GM13976 (cell line): ENCODE measurements around the gene CRK.
"Not testable (repeated sequence)": the region's sequence is repeated elsewhere in the genome, so short reads cannot be mapped to it uniquely, and the experiment has no call there.

Experiments used
- DNase-seq: peaks from one replicate; pipeline ENCODE4 v3.0.0; 2012; ENCODE audit warnings: low spot score
- CTCF ChIP-seq: IDR thresholded peaks from 2 replicates; pipeline ENCODE4 v1.5.1; 2012; ENCODE audit warnings: borderline replicate concordance, mild to moderate bottlenecking; ENCODE audit not compliant: insufficient read depth; ENCODE audit errors: extremely low read depth, missing control alignments, control extremely low read depth
- in situ Hi-C: fragments of 300-500 bp; cut with MboI; formaldehyde crosslinking; loops from one replicate; pipeline ENCODE4 v1.12.0; 2022; ENCODE audit warnings: low sequenced_read_pairs, mixed read lengths, inconsistent platforms; ENCODE audit not compliant: unreplicated experiment

Gene CRK

GRCh38 chr17:1423456-1424135 lies 32.4 kb downstream of the CRK start:
- DNase-seq, result no peak
- no peak for TF ChIP-seq CTCF

GRCh38 chr17:1422885-1423284 lies 33.1 kb downstream of the CRK start:
- in situ Hi-C loops, result no loop called here
- DNase-seq, result no peak
- TF ChIP-seq CTCF, result no peak

More at GRCh38 chr17:1423456-1424135, 32.4 kb downstream of the CRK start:
- in situ Hi-C loops, result no loop called here

GRCh38 chr17:1421470-1421869 lies 34.6 kb downstream of the CRK start:
- in situ Hi-C loops, result no loop called here
- no peak for DNase-seq
- no peak for TF ChIP-seq CTCF

GRCh38 chr17:1420981-1421380 lies 35.1 kb downstream of the CRK start:
- in situ Hi-C loops, result no loop called here
- no peak for DNase-seq
- TF ChIP-seq CTCF, result no peak

GRCh38 chr17:1420163-1420562 lies 35.9 kb downstream of the CRK start:
- no peak for DNase-seq
- TF ChIP-seq CTCF, result no peak
- in situ Hi-C loops, result no loop called here

DNA sequence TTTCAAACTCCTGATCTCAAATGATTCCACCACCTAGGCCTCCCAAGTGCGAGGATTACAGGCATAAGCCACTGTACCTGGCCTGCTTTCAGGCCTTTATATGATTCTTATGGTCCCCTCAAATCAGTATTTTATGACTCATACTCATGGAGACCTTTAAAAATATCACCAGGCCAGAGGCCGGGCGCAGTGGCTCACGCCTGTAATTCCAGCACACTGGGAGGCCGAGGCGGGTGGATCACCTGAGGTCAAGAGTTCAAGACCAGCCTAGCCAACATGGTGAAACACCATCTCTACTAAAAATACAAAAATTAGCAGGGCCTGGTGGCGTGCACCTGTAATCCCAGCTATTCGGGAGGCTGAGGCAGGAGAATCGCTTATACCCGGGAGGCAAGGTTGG lies 37.6 kb downstream of the CRK start:
- in situ Hi-C loops, DNase-seq: not testable (repeated sequence)

DNA sequence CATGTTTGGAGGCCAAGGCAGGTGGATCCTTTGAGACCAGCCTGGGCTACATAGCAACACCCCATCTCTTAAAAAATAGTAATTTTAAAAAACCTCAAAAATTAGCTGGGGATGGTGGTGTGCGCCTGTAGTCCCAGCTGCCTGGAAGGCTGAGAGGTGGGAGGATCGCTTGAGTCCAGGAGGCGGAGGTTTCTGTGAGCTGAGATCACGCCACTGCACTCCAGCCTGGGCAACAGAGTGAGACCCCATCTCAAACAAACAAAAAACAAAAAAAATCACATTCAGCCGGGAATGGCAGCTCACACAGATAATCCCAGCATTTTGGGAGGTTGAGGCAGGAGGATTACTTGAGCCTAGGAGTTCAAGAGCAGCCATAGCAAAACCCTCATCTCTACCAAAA lies 39.6 kb downstream of the CRK start:
- TF ChIP-seq CTCF, result no peak
- in situ Hi-C loops, result no loop called here
- DNase-seq, result no peak
